Measurements from ENCODE around the gene ZCCHC24. TPM values are rescaled to one million over a fixed set of nuclear protein-coding genes. Genes with fewer than 3 reads are reported as not detected.
A peak's percentile ranks its signal among the peaks of the same experiment; 100 is the strongest.

Gene ZCCHC24
- total and polyA plus RNA-seq, 4 experiments from 2014 or later: 0.30 to 1.9 (median 1.2) TPM

- ChIA-PET POLR2A (ENCODE audit: partially characterized antibody) (no interaction called here), CTCF (ENCODE audit: partially characterized antibody) (no interaction called here)
- Histone ChIP-seq H3K9me3 (ENCODE audit: control insufficient read depth in 1 of 2, low read length in 2 of 2) (no peaks in the 10 kb centered on the region), H3K4me3 (ENCODE audit: low read length in 2 of 2) (no peak overlapping the region), H3K27ac (ENCODE audit: low read depth, low read length) (no peak overlapping the region), H3K4me1 (ENCODE audit: insufficient read depth, low read length) (no peaks in the 10 kb centered on the region), H3K27me3 (ENCODE audit: insufficient read depth, low read length) (no peaks in the 10 kb centered on the region), H3K36me3 (ENCODE audit: insufficient read depth, low read length) (no peaks in the 10 kb centered on the region)
- H3K36me3 Mint-ChIP-seq: no peaks in the 10 kb centered on the region
- no peaks in the 10 kb centered on the region for H3K27me3 Mint-ChIP-seq
- H3K9me3 Mint-ChIP-seq: no peaks in the 10 kb centered on the region
- no peak for DNase-seq
- H3K4me1 Mint-ChIP-seq: peaks cover 0 to 7% (median 3%) of the 10 kb centered on the region in 4 donors
- intact Hi-C loops (cut with micrococcal nuclease): no loop called here
- no peak overlapping the region for H3K27ac Mint-ChIP-seq
- H3K4me3 Mint-ChIP-seq: no peak overlapping the region
Observed at GRCh38 chr10:79378647-79379511, 66.5 kb downstream of the ZCCHC24 start.

GRCh38 chr10:79378383-79378646 lies 67.1 kb downstream of the ZCCHC24 start:
- H3K36me3 ChIP-seq (ENCODE audit: insufficient read depth, low read length): no peaks in the 10 kb centered on the region
- CTCF ChIA-PET (ENCODE audit: partially characterized antibody): no interaction called here
- Mint-ChIP-seq H3K27ac (no peak overlapping the region), H3K4me3 (no peak overlapping the region), H3K27me3 (no peaks in the 10 kb centered on the region), H3K9me3 (no peaks in the 10 kb centered on the region), H3K4me1 (peaks cover 0 to 7% (median 3%) of the 10 kb centered on the region in 4 donors), H3K36me3 (no peaks in the 10 kb centered on the region)
- no peaks in the 10 kb centered on the region for H3K4me1 ChIP-seq (ENCODE audit: insufficient read depth, low read length)
- H3K9me3 ChIP-seq (ENCODE audit: control insufficient read depth in 1 of 2, low read length in 2 of 2): no peaks in the 10 kb centered on the region
- no peak overlapping the region for H3K4me3 ChIP-seq (ENCODE audit: low read length in 2 of 2)
- H3K27me3 ChIP-seq (ENCODE audit: insufficient read depth, low read length): no peaks in the 10 kb centered on the region
- no peak overlapping the region for H3K27ac ChIP-seq (ENCODE audit: low read depth, low read length)
- no peak for DNase-seq
- POLR2A ChIA-PET (ENCODE audit: partially characterized antibody): no interaction called here
- intact Hi-C loops (cut with micrococcal nuclease): no loop called here

GRCh38 chr10:79377557-79378382 lies 67.7 kb downstream of the ZCCHC24 start:
- Mint-ChIP-seq H3K4me3 (no peak overlapping the region), H3K4me1 (peaks cover 0 to 7% (median 3%) of the 10 kb centered on the region in 4 donors), H3K9me3 (no peaks in the 10 kb centered on the region), H3K27me3 (no peaks in the 10 kb centered on the region), H3K27ac (no peak overlapping the region), H3K36me3 (no peaks in the 10 kb centered on the region)
- intact Hi-C loops (cut with micrococcal nuclease): no loop called here
- Histone ChIP-seq H3K36me3 (ENCODE audit: insufficient read depth, low read length) (no peaks in the 10 kb centered on the region), H3K4me3 (ENCODE audit: low read length in 2 of 2) (no peak overlapping the region), H3K27me3 (ENCODE audit: insufficient read depth, low read length) (no peaks in the 10 kb centered on the region), H3K27ac (ENCODE audit: low read depth, low read length) (no peak overlapping the region), H3K9me3 (ENCODE audit: control insufficient read depth in 1 of 2, low read length in 2 of 2) (no peaks in the 10 kb centered on the region), H3K4me1 (ENCODE audit: insufficient read depth, low read length) (no peaks in the 10 kb centered on the region)
- no peak for DNase-seq
- CTCF ChIA-PET (ENCODE audit: partially characterized antibody): no interaction called here
- POLR2A ChIA-PET (ENCODE audit: partially characterized antibody): no interaction called here

- Mint-ChIP-seq H3K27me3 (no peaks in the 10 kb centered on the region), H3K36me3 (no peaks in the 10 kb centered on the region), H3K4me3 (no peak overlapping the region), H3K27ac (no peak overlapping the region), H3K4me1 (peaks cover 0 to 7% (median 3%) of the 10 kb centered on the region in 4 donors), H3K9me3 (peaks cover 0 to 2% (median 0%) of the 10 kb centered on the region in 8 donors)
- intact Hi-C loops (cut with micrococcal nuclease): no loop called here
- Histone ChIP-seq H3K4me3 (ENCODE audit: low read length in 2 of 2) (no peak overlapping the region), H3K27me3 (ENCODE audit: insufficient read depth, low read length) (no peaks in the 10 kb centered on the region), H3K27ac (ENCODE audit: low read depth, low read length) (no peak overlapping the region), H3K9me3 (ENCODE audit: control insufficient read depth in 1 of 2, low read length in 2 of 2) (no peaks in the 10 kb centered on the region), H3K36me3 (ENCODE audit: insufficient read depth, low read length) (no peaks in the 10 kb centered on the region), H3K4me1 (ENCODE audit: insufficient read depth, low read length) (no peaks in the 10 kb centered on the region)
- ChIA-PET CTCF (ENCODE audit: partially characterized antibody) (no interaction called here), POLR2A (ENCODE audit: partially characterized antibody) (no interaction called here)
- DNase-seq: no peak
Observed at GRCh38 chr10:79376751-79377556, 68.5 kb downstream of the ZCCHC24 start.

- H3K27me3 ChIP-seq (ENCODE audit: insufficient read depth, low read length): no peaks in the 10 kb centered on the region
- no peak overlapping the region for H3K27ac Mint-ChIP-seq
- no peak overlapping the region for H3K4me3 Mint-ChIP-seq
- H3K27ac ChIP-seq (ENCODE audit: low read depth, low read length): no peak overlapping the region
- DNase-seq: no peak
- ChIA-PET CTCF (ENCODE audit: partially characterized antibody) (interaction anchor here (3.5 to 4.8 kb wide), 3 partner anchors 11 to 111 kb away, joined by 31 to 91 read pairs (median 45); no protein-coding TSS in a partner anchor), POLR2A (ENCODE audit: partially characterized antibody) (no interaction called here)
- intact Hi-C loops (cut with micrococcal nuclease): no loop called here
- H3K36me3 Mint-ChIP-seq: peaks cover 0 to 2% of the 10 kb centered on the region in 2 donors
- no peak overlapping the region for H3K4me3 ChIP-seq (ENCODE audit: low read length in 2 of 2)
- H3K27me3 Mint-ChIP-seq: no peaks in the 10 kb centered on the region
- no peaks in the 10 kb centered on the region for H3K36me3 ChIP-seq (ENCODE audit: insufficient read depth, low read length)
- peaks cover 0 to 7% (median 4%) of the 10 kb centered on the region in 8 donors for H3K9me3 Mint-ChIP-seq
- H3K4me1 Mint-ChIP-seq: peaks cover 0 to 7% (median 3%) of the 10 kb centered on the region in 4 donors
- H3K9me3 ChIP-seq (ENCODE audit: control insufficient read depth in 1 of 2, low read length in 2 of 2): no peaks in the 10 kb centered on the region
- H3K4me1 ChIP-seq (ENCODE audit: insufficient read depth, low read length): no peaks in the 10 kb centered on the region
Observed at GRCh38 chr10:79376078-79376628, 69.3 kb downstream of the ZCCHC24 start.

- no peaks in the 10 kb centered on the region for H3K36me3 ChIP-seq (ENCODE audit: insufficient read depth, low read length)
- peaks cover 0 to 2% of the 10 kb centered on the region in 2 donors for H3K36me3 Mint-ChIP-seq
- no peak for DNase-seq
- peaks cover 0 to 11% (median 5%) of the 10 kb centered on the region in 8 donors for H3K9me3 Mint-ChIP-seq
- H3K4me1 ChIP-seq (ENCODE audit: insufficient read depth, low read length): no peaks in the 10 kb centered on the region
- H3K9me3 ChIP-seq (ENCODE audit: control insufficient read depth in 1 of 2, low read length in 2 of 2): no peaks in the 10 kb centered on the region
- intact Hi-C loops (cut with micrococcal nuclease): no loop called here
- H3K4me3 Mint-ChIP-seq: no peak overlapping the region
- peak overlapping the region in 1 of 7 donors; percentile 16 for H3K27ac Mint-ChIP-seq
- ChIA-PET POLR2A (ENCODE audit: partially characterized antibody) (no interaction called here), CTCF (ENCODE audit: partially characterized antibody) (interaction anchor here (1.2 to 4.8 kb wide), 8 partner anchors 10 to 111 kb away, joined by 3 to 91 read pairs (median 8); partner anchors contain the start of gene PPIF)
- H3K4me1 Mint-ChIP-seq: peaks cover 0 to 7% (median 3%) of the 10 kb centered on the region in 4 donors
- H3K4me3 ChIP-seq (ENCODE audit: low read length in 2 of 2): no peak overlapping the region
- no peaks in the 10 kb centered on the region for H3K27me3 Mint-ChIP-seq
- no peaks in the 10 kb centered on the region for H3K27me3 ChIP-seq (ENCODE audit: insufficient read depth, low read length)
- no peak overlapping the region for H3K27ac ChIP-seq (ENCODE audit: low read depth, low read length)
Observed at GRCh38 chr10:79375321-79376077, 69.9 kb downstream of the ZCCHC24 start.
